Spleen (tissue), 7 donors: ENCODE data around the gene PHKB.

Experiments used
- CTCF ChIP-seq, 11 experiments: fragments of 200-600 bp in 7 of 11; fragments of 450-650 bp in 4 of 11; sonication (generic) in 4 of 11; IDR thresholded peaks in 8 of 11; conservative IDR thresholded peaks in 3 of 11; 1 replicate in 7 of 11; 2 replicates in 4 of 11; pipeline versions ENCODE4 v1.4.0 to v1.8.0; 2016 to 2021; ENCODE audit warnings: antibody characterized with exemption in 11 of 11, inconsistent platforms in 4 of 11, mild to moderate bottlenecking in 1 of 11
- POLR2A ChIP-seq, 3 donors: fragments of 450-650 bp; IDR thresholded peaks; one replicate each; pipeline ENCODE4 v1.5.1; 2017; ENCODE audit warnings: antibody characterized with exemption in 3 of 3, mild to moderate bottlenecking in 1 of 3
- donor health status: DM: no; HTN: no; CAD: no; lungs with moderate emphysema.
- donor health status: DM: no; HTN: no; CAD: no.
- donor health status: DM: no; HTN: no; CAD: no.

DNA sequence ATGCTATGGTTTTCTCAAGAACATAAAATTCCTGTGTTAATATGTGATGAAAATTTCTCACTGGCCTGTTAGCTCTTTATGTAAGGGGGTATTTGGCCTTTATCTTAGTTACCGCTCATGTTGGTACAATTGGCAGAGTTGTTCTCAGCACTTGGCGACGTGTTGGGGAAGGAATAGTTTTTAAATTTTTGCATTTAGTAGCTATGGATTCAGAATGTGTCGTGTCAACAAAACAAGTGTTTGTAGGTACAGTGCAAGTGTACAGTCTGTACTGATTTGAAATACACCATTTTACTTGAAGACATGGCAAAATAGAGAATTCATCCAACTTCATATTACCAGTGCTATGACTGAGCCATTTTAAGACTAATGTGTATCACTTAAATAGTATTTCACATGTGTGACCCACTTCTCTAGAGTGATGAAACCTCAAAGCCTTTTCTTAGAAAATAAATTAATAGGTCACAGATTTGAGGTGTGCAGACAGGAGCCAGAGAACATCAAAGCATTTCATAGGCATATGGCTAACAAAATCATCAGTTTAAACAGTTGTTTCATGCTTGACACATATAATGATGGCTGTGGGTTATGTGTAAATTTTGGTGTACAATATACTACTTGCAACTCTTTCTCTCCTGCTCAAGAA, 150.8 kb downstream of the PHKB start:
- no peak for TF ChIP-seq CTCF (IDR thresholded peaks at IDR 0.05 in 8 of 11, conservative IDR thresholded peaks at IDR 0.05 in 3 of 11)
- no peak for TF ChIP-seq POLR2A (IDR thresholded peaks at IDR 0.05)
